ENCODE data around the gene IHH. TPM values are rescaled to one million over a fixed set of nuclear protein-coding genes. Genes with fewer than 3 reads are reported as not detected.

IHH gene
- total and polyA plus RNA-seq, 9 of the 15 experiments (the other 6 are each of a cell fraction or from before 2014, with no cell fraction given), result 0.07 TPM; not detected in 8

GRCh38 chr2:219072741-219073250 lies 12.1 kb upstream of the IHH start:
- 40% methylated on average over 9 of the region's 9 CpGs for WGBS (ENCODE audit: insufficient coverage, low coverage, missing lambda C conversion rate)
- Histone ChIP-seq H3K36me3 (ENCODE audit: control insufficient read depth, insufficient read depth, low read length) (peaks cover 5% of the 10 kb centered on the region; the same call in 1 of the 3 replicates), H4K20me1 (replicated peaks; ENCODE audit: control insufficient read depth, insufficient read depth, low read length) (no peaks in the 10 kb centered on the region), H3K9ac (ENCODE audit: insufficient read depth in 1 of 2, low read depth in 2 of 2, low read length in 2 of 2) (no peak overlapping the region), H3K9me3 (replicated peaks; ENCODE audit: control insufficient read depth, insufficient read depth, low read depth, low read length) (no peaks in the 10 kb centered on the region), H3K27ac (ENCODE audit: extremely low read depth, low read depth, low read length) (no peak overlapping the region), H3K4me1 (replicated peaks in 1 of 2; ENCODE audit: control insufficient read depth in 2 of 2, insufficient read depth in 2 of 2, low read length in 2 of 2) (no peaks in the 10 kb centered on the region), H3K4me2 (ENCODE audit: insufficient read depth, low read length) (no peak overlapping the region), H3K4me3 (no peak overlapping the region), H3K9me1 (ENCODE audit: control insufficient read depth, insufficient read depth, low read length) (no peaks in the 10 kb centered on the region), H3K27me3 (ENCODE audit: control insufficient read depth in 2 of 2, insufficient read depth in 2 of 2, low read length in 2 of 2) (peaks cover under 1 to 1% of the 10 kb centered on the region in 2 experiments; a peak in 2 of 5 replicates), H2AFZ (ENCODE audit: low read depth, low read length) (no peak overlapping the region), H3K79me2 (ENCODE audit: control insufficient read depth, insufficient read depth, low read length) (no peaks in the 10 kb centered on the region)
- FAIRE-seq (no peak), DNase-seq (ENCODE audit: extremely low read depth in 1 of 4, low spot score in 3 of 4) (no peak), ATAC-seq (no peak)
- BruUV-seq (replicated peaks), result no TSS peak
- in situ Hi-C loops (cut with MboI) (loop anchor here (5.0 kb wide), 1 partner anchor 50 kb away; no protein-coding TSS in a partner anchor), intact Hi-C loops (cut with micrococcal nuclease) (loop anchor here (1.0 kb wide), 2 partner anchors 47 to 83 kb away; no protein-coding TSS in a partner anchor)
- no peak for TF ChIP-seq ZZZ3 (IDR thresholded peaks at IDR 0.05)
- no peak for TF ChIP-seq TAL1 (IDR thresholded peaks at IDR 0.05)
- TF ChIP-seq ZNF436 (CRISPR knock-in tag; IDR thresholded peaks at IDR 0.05), result no peak
- TF ChIP-seq RBFOX2 (IDR thresholded peaks at IDR 0.05; ENCODE audit: low read depth, low read length), result no peak
- TF ChIP-seq HMG20A (CRISPR knock-in tag; conservative IDR thresholded peaks at IDR 0.05), result no peak
- TF ChIP-seq EHMT2 (IDR thresholded peaks at IDR 0.05), result no peak
- TF ChIP-seq ATF4 (CRISPR knock-in tag; IDR thresholded peaks at IDR 0.05), result no peak
- CTCF ChIA-PET (ENCODE audit: low intra/inter-chr PET ratio), result interaction anchor here (0.7 to 1.6 kb wide), 2 partner anchors 32 to 47 kb away, joined by 3 to 8 read pairs; no protein-coding TSS in a partner anchor
- POLR2A ChIA-PET, result interaction anchor here (0.6 to 1.0 kb wide), 4 partner anchors 9 to 104 kb away, joined by 3 to 4 read pairs (median 3); partner anchors contain the start of gene CNPPD1
